Spleen (tissue), 7 donors: ENCODE data around the gene HELZ2.

Source experiments
- CTCF ChIP-seq, 11 experiments: fragments of 200-600 bp in 7 of 11; fragments of 450-650 bp in 4 of 11; sonication (generic) in 4 of 11; IDR thresholded peaks in 8 of 11; conservative IDR thresholded peaks in 3 of 11; 1 replicate in 7 of 11; 2 replicates in 4 of 11; pipeline versions ENCODE4 v1.4.0 to v1.8.0; 2016 to 2021; ENCODE audit warnings: antibody characterized with exemption in 11 of 11, inconsistent platforms in 4 of 11, mild to moderate bottlenecking in 1 of 11
- POLR2A ChIP-seq, 3 donors: fragments of 450-650 bp; IDR thresholded peaks; one replicate each; pipeline ENCODE4 v1.5.1; 2017; ENCODE audit warnings: antibody characterized with exemption in 3 of 3, mild to moderate bottlenecking in 1 of 3
- donor health status: DM: no; HTN: no; CAD: no; lungs with moderate emphysema.
- donor health status: DM: no; HTN: no; CAD: no.
- donor health status: DM: no; HTN: no; CAD: no.

- TF ChIP-seq CTCF (IDR thresholded peaks at IDR 0.05 in 8 of 11, conservative IDR thresholded peaks at IDR 0.05 in 3 of 11) (no peak), POLR2A (IDR thresholded peaks at IDR 0.05) (no peak)
Measured at GRCh38 chr20:63532449-63532971, 41.5 kb downstream of the HELZ2 start.
